Panc1 (cell line): ENCODE measurements around the gene LRMDA. TPM values are rescaled to one million over a fixed set of nuclear protein-coding genes. Genes with fewer than 3 reads are reported as not detected.

Source experiments
- ATAC-seq: fragments of 200-7000 bp; cut with Tn5 transposase; 2 replicates; pipeline ENCODE4 v1.9.1; 2020; ENCODE audit warnings: mild to moderate bottlenecking, moderate library complexity
- BruUV-seq: library from RNA; stranded (reverse); fragments of 400-500 nt; replicated peaks from 2 replicates; lab custom pipeline; 2021; lab: Mats Ljungman, UMichigan
- CTCF ChIA-PET: fragments of 300-600 bp; sonication (Branson Sonifier 250); formaldehyde crosslinking; loops from one replicate; lab custom pipeline; 2022; ENCODE audit warnings: antibody characterized with exemption; lab: Charles Lee
- POLR2A ChIA-PET: fragments of 300-600 bp; sonication (Branson Sonifier 250); formaldehyde crosslinking; loops from one replicate; lab custom pipeline; 2022; ENCODE audit warnings: antibody characterized with exemption; lab: Charles Lee
- DNase-seq: peaks from one replicate; pipeline ENCODE4 v3.0.0-alpha.2; 2010; ENCODE audit warnings: low read depth, low spot score
- H3K27ac ChIP-seq: 2 replicates; pipeline ENCODE4 v1.5.1; 2011; ENCODE audit warnings: mild to moderate bottlenecking, low read length, inconsistent platforms
- H3K27me3 ChIP-seq: fragments of 200-500 bp; sonication (Bioruptor generic); 2 replicates; pipeline ENCODE4 v1.6.0; 2014; ENCODE audit warnings: low read length, inconsistent platforms; ENCODE audit not compliant: control insufficient read depth, insufficient read depth
- H3K36me3 ChIP-seq: fragments of 200-500 bp; sonication (Bioruptor generic); 2 replicates; pipeline ENCODE4 v1.5.1; 2014; ENCODE audit warnings: inconsistent platforms, mild to moderate bottlenecking, low read length, moderate library complexity; ENCODE audit not compliant: control insufficient read depth, insufficient read depth
- H3K4me1 ChIP-seq: 2 replicates; pipeline ENCODE4 v1.5.1; 2011; ENCODE audit warnings: inconsistent platforms, mild to moderate bottlenecking, low read length, moderate library complexity; ENCODE audit not compliant: control insufficient read depth, insufficient read depth
- H3K4me3 ChIP-seq, 2 experiments: 2 replicates each; pipeline ENCODE4 v1.5.1; 2011 to 2012; ENCODE audit warnings: low read depth in 2 of 2, low read length in 2 of 2, mild to moderate bottlenecking in 2 of 2, inconsistent platforms in 1 of 2, moderate library complexity in 1 of 2
- H3K9me3 ChIP-seq: fragments of 200-500 bp; sonication (Bioruptor generic); 2 replicates; pipeline ENCODE4 v1.5.1; 2014; ENCODE audit warnings: low read depth, mild to moderate bottlenecking, inconsistent platforms, low read length, moderate library complexity; ENCODE audit not compliant: control insufficient read depth, insufficient read depth
- CTCF ChIP-seq: fragments of 450-650 bp; IDR thresholded peaks from 2 replicates; pipeline ENCODE4 v1.5.1; 2017; ENCODE audit warnings: mild to moderate bottlenecking
- POLR2AphosphoS5 ChIP-seq: IDR thresholded peaks from 2 replicates; pipeline ENCODE4 v1.6.1; 2012; ENCODE audit warnings: mild to moderate bottlenecking, low read depth, low read length, moderate library complexity
- SIN3A ChIP-seq: IDR thresholded peaks from 2 replicates; pipeline ENCODE4 v1.6.1; 2012; ENCODE audit warnings: low read depth, mild to moderate bottlenecking, low read length, moderate library complexity, borderline replicate concordance; ENCODE audit not compliant: insufficient read depth
- TCF7L2 ChIP-seq: IDR thresholded peaks from 2 replicates; pipeline ENCODE4 v1.6.1; 2011; ENCODE audit warnings: mild to moderate bottlenecking, low read depth, low read length, inconsistent platforms
- in situ Hi-C: cut with HindIII; loops from 2 replicates; pipeline ENCODE4 v1.10.0; 2016; ENCODE audit warnings: low sequenced_read_pairs, low pct_unique_long_range_greater_than_20kb
- intact Hi-C: fragments of 100-400 bp; cut with micrococcal nuclease; formaldehyde crosslinking; loops from one replicate; pipeline ENCODE4 v1.10.0; 2022; ENCODE audit not compliant: unreplicated experiment
- total RNA-seq: library from RNA; stranded (reverse); gene quantifications from one replicate; pipeline ENCODE4 v1.2.1, GENCODE V29; 2021; ENCODE audit not compliant: unreplicated experiment
- TF ChIP-seq, protein P1 (sequence below), 2 experiments: IDR thresholded peaks; 2 replicates each; pipeline ENCODE4 v1.6.1; 2011 to 2012; ENCODE audit warnings: low read depth in 2 of 2, control low read depth in 1 of 2, low read length in 1 of 2, mild to moderate bottlenecking in 1 of 2, moderate library complexity in 1 of 2; ENCODE audit not compliant: insufficient read depth in 1 of 2

Gene LRMDA
- total RNA-seq, 1 experiment from 2014 or later: 1.2 TPM

DNA sequence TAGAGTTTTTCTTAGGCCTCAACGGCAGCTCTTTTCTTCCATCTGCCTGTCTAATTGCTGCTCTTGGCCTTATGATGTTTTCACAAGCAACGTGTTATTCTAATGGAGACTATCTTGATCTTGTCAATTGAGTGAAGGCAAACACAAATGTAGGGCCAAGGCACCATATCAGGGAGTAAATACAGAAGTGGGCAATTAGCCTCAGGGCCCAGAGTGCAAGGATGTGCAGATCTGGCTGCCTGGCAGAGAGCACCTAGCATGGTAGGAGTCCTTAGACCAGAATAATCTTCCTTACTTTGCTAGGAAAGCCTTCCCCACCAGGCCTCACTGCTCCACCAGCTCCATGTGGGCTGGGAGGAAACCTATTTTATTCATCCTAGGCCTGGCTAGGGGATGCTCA, 590.9 kb downstream of the LRMDA start:
- ATAC-seq (no peak), DNase-seq (no peak)
- no peaks in the 10 kb centered on the region for H3K4me1 ChIP-seq
- peaks cover 2% of the 10 kb centered on the region; the same call in 1 of the 2 replicates for H3K27me3 ChIP-seq
- no peaks in the 10 kb centered on the region for H3K36me3 ChIP-seq
- ChIA-PET CTCF (no interaction called here), POLR2A (no interaction called here)
- TF ChIP-seq SIN3A (no peak), TCF7L2 (no peak), POLR2AphosphoS5 (no peak), CTCF (no peak)
- TF ChIP-seq, protein P1, sequence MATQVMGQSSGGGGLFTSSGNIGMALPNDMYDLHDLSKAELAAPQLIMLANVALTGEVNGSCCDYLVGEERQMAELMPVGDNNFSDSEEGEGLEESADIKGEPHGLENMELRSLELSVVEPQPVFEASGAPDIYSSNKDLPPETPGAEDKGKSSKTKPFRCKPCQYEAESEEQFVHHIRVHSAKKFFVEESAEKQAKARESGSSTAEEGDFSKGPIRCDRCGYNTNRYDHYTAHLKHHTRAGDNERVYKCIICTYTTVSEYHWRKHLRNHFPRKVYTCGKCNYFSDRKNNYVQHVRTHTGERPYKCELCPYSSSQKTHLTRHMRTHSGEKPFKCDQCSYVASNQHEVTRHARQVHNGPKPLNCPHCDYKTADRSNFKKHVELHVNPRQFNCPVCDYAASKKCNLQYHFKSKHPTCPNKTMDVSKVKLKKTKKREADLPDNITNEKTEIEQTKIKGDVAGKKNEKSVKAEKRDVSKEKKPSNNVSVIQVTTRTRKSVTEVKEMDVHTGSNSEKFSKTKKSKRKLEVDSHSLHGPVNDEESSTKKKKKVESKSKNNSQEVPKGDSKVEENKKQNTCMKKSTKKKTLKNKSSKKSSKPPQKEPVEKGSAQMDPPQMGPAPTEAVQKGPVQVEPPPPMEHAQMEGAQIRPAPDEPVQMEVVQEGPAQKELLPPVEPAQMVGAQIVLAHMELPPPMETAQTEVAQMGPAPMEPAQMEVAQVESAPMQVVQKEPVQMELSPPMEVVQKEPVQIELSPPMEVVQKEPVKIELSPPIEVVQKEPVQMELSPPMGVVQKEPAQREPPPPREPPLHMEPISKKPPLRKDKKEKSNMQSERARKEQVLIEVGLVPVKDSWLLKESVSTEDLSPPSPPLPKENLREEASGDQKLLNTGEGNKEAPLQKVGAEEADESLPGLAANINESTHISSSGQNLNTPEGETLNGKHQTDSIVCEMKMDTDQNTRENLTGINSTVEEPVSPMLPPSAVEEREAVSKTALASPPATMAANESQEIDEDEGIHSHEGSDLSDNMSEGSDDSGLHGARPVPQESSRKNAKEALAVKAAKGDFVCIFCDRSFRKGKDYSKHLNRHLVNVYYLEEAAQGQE (IDR thresholded peaks at IDR 0.05; ENCODE audit: insufficient read depth in 1 of 2, low read depth in 2 of 2, low read length in 1 of 2): no peak
- H3K4me3 ChIP-seq: no peak overlapping the region
- BruUV-seq: no TSS peak
- H3K9me3 ChIP-seq: no peaks in the 10 kb centered on the region
- intact Hi-C loops: no loop called here
- H3K27ac ChIP-seq: no peak overlapping the region
- in situ Hi-C loops: no loop called here

GRCh38 chr10:76023007-76023406, 591.6 kb downstream of the LRMDA start:
- no peaks in the 10 kb centered on the region for H3K4me1 ChIP-seq
- TF ChIP-seq SIN3A (no peak), CTCF (no peak), POLR2AphosphoS5 (no peak), TCF7L2 (no peak)
- TF ChIP-seq, protein P1 (IDR thresholded peaks at IDR 0.05; ENCODE audit: insufficient read depth in 1 of 2, low read depth in 2 of 2, low read length in 1 of 2): no peak
- ChIA-PET POLR2A (no interaction called here), CTCF (no interaction called here)
- intact Hi-C loops (no loop called here), in situ Hi-C loops (no loop called here)
- ATAC-seq: no peak
- peaks cover 2% of the 10 kb centered on the region; the same call in 1 of the 2 replicates for H3K27me3 ChIP-seq
- no peaks in the 10 kb centered on the region for H3K36me3 ChIP-seq
- no peak for DNase-seq
- no peaks in the 10 kb centered on the region for H3K9me3 ChIP-seq
- no TSS peak for BruUV-seq
- no peak overlapping the region for H3K27ac ChIP-seq
- H3K4me3 ChIP-seq: no peak overlapping the region
